SW480 (cell line): Measurements from ENCODE around the gene PDAP1.
"Not testable (repeated sequence)": the region's sequence is repeated elsewhere in the genome, so short reads cannot be mapped to it uniquely, and the experiment has no call there.

Experiments
- DNase-seq: peaks from one replicate; pipeline ENCODE4 v3.0.0-alpha.2; 2016; ENCODE audit warnings: low spot score

The PDAP1 gene

DNA sequence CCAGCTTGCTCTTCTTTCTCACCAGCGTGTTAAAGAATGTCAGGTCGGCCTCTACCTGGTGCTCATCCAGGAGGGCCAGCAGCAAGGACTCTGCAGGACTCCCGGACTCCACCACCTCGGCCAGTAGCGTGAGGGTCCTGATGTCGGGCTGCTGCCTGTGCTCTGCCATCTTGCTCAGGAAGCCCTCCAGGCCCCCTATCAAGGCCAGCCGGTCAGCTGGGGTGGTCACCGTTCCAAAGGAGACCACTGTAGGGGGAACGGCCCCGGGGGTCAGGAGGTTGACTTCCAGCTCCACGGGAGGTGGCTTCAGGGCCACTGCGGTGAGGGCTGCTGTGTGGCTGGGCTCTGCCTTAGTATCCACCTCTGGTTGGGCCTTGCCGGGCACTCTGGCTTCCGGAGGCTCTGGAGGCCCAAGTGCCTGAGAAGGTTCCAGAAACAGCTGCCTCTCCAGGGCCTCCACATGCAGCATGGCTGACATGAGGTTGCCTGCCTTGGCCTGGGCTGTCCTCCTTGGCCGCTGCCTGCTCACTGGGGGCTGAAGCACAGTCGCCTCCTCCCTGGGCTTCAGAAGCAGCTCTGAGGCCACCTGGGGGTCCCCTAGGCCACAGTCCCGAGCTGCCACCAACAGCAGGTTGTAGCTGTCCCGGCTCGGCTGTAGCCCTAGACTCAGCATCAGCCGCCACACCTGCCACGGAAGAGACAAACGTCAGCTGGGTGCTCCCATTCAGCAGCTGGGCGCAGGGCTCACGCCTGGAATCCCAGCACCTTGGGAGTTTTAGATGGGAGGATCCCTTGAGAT lies 16.7 kb upstream of the PDAP1 start:
- DNase-seq: no peak

DNA sequence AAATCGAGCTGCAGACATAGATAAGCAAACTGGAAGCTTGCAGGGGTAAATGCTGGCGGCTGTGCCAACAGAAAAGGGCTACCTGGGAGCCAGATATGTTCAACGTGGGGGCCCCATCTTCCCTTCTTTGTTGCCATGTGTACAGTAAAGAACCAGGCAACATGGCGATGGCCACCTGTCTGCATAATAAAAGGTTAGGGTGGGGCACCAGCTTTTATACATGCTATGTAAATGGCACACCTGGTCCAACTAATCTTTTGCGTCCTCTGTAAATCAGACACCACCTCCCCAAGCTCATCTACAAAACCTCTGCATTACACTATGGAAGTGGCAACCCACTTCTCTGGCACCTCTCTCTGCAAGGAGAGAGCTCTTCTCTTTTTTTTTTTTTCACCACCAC lies 14.2 kb upstream of the PDAP1 start:
- DNase-seq: no peak

DNA sequence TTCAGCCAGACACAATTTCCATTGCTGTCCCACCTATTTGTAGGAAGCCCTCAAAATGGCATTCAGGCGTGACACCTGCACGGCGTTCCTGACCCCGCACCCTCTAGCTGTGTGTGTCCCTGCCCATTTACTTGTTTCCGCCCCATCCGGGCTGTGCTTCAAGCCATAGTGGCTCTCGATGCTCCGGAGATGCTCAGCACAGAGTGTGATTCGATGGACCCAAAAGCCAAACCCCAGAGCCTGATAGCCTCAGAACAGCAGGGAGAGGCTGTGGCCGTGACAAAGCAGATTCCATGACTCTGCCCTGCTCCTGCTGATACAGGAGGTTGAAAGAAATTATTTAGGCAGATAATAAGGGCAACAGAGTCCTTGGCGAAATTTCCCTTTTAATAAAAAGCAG lies 13.8 kb upstream of the PDAP1 start:
- DNase-seq: no peak

DNA sequence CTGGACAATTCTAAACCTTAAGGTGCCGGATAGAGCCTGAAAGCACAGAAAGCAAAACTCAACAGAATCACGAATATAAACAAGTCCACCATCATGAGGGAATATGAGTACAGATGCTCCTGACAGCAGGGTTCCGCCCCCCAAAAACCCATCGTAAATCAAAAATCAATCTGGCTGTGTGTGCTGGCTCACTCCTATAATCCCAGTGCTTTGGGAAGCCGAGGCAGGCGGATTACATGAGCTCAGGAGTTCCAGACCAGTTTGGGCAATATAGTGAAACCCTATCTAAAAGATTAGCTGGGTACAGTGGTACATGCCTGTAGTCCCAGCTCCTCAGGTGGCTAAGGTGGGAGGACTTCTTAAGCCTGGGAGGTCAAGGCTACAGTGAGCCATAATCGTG lies 12.6 kb upstream of the PDAP1 start:
- DNase-seq: no peak

DNA sequence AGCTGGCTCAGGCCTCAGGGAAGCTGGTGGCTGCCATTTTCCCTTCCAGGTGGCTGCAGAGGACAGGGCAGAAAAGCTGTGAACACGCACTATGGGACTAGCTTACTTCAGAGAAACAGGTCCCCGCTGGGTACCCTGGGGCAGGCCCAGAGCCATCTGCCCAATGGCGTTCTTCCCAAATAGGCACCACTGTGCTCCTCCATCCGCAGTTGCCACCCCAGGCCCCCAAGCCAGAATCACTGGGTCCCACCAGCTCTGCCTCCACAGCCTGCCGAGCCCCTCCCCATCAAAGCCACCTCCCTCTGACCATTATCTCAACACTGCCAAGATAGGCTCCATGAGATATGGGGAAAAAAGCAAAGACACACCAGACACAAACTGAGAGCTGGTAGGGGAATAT lies 11.8 kb upstream of the PDAP1 start:
- DNase-seq: no peak

DNA sequence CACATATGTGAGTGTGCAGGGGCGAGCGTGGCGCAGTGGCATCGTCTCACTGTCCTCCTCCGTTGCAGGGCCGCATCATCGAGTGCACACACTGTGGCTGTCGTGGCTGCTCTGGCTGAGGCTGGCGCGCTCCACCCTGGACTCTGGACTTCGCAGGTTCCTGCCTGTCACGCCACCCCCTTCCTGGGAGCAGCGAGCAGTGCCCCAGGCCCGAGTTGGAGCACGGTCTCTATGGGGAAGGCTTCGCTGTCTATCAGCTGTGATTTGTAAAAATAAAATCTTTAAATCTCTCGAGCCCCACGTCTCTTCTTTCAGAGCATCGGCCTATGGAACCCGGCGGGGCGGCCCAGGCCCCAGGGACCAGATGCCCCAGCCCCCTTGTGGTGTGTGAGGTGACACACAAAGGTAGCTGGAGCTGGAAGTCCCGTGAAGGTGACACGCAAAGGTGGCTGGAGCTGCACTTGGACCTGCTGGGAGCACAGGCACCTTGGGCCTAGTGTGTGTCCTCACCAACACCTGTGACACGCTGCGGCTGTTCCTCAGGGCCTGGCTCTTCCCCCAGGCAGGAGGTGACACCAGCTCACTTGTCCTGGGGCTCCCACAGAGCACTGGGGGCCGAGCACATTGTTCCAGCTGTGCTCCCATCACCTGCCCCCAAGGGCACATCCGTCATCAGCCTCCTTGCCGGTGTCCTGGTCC lies 11.1 kb upstream of the PDAP1 start:
- no peak for DNase-seq

DNA sequence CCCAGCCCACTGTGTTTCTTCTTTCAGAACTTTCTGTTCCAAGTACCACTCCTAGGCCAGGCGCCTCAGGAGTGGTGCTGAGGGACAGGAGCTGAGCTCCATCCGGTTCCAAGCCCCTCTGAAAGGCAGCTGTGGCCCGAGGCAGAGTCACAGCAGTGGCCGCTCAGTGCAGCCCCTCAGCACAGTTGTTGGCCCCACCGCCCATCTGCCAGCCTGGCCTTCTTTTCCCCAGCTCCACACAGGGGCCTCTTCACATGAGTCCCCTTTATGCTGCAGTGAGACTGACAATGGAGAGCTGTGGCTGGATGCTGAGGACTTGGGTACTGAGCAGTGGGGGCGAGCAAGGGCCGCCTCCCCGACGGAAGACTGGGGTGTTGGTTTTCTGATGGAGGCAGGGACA lies 9.9 kb upstream of the PDAP1 start:
- no peak for DNase-seq

DNA sequence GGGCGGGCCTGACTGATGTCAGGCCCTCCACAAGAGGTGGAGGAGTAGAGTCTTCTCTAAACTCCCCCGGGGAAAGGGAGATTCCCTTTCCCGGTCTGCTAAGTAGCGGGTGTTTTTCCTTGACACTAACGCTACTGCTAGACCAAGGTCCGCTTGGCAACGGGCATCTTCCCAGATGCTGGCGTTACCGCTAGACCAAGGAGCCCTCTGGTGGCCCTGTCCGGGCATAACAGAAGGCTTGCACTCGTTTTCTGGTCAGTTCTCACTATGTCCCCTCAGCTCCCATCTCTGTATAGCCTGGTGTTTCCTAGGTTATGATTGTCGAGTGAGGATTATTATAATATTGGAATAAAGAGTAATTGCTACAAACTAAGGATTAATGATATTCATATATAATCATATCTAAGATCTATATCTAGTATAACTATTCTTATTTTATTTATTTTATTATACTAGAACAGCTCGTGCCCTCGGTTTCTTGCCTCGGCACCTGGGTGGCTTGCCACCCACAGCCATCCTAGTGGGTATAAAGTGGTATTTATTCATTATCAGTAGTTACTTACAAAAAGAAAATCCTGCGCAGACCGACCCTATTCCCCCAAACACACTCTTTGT lies 7.2 kb upstream of the PDAP1 start:
- DNase-seq: not testable (repeated sequence)

DNA sequence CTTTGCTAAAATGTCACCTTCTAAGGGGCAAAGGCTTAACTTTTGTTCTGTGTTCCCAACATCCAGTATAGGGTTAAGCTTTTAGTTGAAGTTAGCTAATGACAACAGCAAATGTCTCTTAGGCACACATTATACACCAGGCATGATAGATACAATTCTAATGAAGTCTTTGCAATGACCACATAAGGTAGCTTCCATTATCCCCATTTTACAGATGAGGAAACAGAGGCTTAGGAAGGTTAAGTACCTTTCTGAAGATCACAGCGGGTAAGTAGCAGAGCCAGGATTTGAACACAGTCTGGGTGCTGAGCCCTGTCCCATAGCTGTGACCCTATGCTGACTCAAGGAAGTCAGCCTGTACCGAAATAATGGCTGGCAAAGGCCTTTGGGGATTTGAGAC lies 2.2 kb upstream of the PDAP1 start:
- DNase-seq: no peak

DNA sequence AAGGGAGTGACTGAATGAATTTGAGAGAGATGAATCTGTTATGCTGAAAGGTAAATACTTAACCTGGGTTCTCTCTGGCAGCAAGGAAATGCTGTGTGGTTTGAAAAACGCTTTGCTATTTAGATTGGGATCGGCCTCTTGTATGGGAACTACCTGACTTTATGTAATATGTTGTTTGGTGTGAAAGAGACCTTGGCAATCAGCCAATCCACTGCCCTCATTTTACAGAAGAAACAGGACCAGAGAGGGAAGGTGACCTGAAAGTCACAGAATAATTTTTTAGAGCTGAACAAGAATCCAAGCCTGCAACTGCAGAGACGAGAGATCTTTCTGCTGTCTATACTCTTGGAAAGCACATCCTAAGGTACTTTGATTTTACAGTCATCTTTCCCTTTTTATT lies 1.4 kb upstream of the PDAP1 start:
- DNase-seq: no peak

DNA sequence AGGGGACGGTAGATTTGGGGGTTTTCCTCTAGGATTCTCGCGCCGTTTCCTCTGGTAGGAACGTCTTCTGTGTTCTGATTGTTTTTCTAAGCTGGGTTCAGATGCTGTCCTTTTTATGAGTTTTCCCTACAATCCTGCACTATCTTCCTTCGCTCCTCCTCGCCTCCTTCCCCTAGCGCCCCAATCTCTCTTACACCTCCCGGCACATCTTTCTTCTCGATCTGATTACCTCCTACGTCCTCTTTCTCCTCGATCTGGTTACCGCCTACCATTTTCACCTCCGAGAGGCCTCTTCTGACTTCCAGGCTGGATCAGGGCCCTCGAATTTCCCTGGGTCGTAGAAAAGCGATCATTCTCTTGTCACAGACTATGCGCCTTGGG lies 785 bp upstream of the PDAP1 start:
- peak; percentile 52 for DNase-seq

DNA sequence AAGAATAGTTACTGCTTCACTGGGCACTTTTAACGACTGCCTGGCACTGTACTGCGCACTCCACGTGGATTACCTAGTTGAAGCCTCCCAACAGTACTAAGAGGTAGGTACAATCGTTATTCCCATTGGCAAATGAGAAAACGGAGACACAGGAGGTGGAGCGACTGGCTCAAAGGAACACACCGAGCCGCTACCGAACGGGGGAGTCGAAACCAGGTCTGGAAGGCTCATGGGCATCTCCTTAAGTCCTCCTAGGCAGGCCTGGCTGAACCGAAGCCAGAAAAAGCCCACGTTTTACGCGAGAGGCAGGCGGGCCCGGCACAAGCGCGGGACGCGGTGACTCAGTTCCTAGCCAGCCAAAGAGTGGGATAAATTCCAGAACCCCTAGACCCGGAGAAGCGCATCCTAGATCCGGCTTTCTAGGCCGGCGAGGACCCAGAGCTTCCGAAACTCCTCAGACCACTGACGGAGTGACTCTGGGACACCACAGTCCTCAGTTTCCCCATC lies 472 bp downstream of the PDAP1 start:
- peak; percentile 73 for DNase-seq

DNA sequence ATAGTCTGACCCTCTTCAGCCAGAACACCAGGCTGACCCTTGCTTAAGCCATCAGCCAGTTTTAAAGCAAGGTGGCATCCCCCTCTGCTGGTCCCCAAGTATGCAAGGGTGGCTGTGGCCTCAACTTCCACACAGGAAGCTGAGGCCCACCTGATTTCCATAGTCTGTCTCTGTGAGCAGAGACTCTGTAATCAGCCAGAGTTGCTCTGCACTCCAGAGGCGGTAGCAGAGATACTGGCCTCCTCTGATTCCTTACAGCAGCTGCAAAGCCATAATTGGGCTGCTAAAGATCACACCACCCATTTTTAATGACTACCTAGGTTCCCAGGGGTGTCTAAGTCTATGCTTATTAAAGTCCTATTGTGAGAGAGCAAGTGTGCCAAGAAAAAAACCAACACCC lies 1.8 kb downstream of the PDAP1 start:
- no peak for DNase-seq

DNA sequence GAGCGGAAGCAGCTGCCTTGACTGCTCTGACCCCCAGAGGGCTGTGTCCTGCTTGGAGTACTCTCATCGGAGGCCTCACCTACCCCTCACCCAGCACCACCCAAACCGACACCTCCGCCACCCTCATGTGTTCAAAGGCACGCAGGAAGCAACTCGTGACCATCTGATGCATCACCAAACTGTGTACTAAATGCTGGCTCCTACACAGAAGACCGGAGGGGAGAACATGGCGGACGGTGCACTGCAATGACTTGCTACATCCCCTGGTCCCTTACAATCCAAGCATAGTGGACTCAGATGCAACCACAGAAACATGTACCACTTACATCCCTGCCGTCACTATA lies 3.4 kb downstream of the PDAP1 start:
- DNase-seq: no peak

DNA sequence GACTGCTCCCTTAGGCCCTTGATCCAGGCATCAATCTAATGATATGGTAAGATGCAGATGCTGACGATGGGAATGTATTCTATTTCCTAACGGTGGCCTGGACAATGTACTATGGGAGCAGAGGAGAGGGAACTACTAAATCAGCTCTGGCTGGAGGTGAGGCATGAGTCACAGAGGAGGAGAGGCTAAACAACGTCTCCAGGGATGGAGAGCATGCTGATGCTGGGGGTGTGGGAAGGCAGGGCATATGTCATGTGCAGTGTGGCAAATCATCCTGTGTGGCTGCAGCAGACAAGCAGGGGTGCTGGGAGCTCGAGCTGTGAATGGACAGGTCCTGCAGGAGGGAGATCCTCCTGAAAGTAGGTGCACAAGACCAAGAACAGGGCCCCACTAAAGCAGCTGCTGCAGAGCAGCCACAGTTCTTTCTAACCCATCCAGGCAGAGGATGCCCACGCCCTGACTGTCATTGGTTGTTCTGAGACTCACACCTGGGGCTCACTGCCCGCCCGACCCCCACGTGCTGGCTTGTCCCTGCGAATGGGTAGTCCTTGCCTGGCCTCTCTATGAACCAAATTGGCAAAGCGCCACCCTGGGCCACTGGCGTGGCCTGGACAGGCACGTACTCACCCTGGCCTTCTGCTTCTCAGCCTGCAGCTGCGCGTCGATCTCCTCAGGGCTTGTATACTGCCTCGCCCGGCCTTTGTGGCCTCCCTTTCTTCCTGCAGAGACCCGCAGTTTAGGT lies 4.0 kb downstream of the PDAP1 start:
- DNase-seq: no peak

DNA sequence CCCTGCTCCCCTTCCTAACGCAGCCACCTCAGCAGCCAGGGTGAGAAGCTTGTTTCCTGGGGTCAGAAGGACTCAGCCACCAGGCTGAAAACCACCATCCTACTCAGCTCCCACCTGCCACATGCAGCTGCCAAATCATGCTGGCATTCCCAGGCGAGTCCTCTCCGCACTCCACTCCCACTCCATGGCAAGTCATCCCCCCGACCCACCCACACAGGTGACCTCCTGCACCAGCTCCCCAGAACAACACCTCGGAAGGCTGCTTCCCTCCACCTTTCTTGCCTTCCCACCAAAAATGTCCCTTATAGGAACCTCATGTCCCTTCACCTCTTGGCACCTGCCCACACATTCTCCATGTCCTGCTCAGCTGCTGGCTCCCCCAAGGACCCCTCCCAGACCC lies 4.6 kb downstream of the PDAP1 start:
- DNase-seq: no peak

DNA sequence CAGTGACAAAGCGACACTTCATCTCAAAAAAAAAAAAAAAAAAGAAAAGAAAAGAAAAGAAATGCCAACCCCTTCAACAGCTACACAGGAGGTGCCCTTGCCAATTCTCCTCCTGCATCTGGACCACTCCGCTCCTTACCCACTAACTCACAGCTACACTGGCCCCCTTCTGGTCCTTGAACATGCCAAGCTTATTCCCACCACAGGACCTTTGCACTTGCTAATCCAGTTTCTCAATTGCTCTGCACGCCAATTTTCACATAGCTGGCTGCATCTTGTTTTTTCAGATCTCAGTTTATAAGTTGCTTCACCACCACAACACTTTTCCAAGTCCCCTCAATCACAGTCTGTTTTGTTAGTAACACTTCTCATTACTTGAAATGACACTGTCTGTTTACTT lies 5.5 kb downstream of the PDAP1 start:
- DNase-seq: no peak

DNA sequence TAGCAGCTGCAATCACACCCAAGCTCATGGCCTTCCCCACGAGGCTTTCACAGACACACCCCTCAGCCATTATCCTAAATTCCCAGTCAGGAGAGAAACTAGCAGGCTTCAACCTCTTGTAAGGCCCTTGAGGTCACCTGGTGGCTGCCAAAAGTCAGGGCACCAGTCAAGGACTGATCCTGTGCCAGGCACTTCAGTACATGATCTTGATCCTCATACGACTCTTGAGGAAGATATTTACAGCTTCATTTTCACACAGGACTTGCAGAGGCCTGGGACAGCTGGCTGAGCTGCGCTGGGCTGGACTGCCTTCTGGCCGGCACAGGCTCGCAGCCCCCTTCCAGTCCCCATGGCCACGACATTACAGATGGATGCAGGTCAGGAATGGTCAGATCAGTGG lies 8.8 kb downstream of the PDAP1 start:
- DNase-seq: no peak

DNA sequence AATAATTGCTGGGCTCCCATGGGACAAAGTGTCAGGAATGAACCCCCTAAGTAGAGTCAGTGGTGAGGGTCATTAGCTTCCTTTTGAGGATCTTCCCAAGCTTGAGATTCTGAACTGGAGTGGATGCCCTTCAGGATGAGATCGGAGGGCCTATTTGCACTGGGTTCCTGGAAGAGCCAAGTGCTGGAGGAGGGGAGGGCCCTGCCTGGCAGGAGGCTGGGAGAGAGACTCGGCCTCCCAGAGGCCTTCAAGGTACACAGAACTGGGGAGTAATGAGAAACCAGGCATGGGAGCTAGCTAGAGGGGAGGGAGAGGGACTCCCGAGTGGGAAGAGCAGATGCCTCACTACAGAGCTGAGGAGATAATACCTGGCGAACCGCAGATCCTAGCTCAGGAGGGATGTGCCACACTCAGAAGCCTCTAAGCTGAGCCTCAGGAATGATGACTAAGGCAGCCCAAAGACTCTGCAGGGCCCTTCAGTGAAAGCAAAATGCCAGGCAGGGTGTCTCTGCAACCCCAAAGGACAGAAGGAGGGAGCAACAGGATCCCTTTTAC lies 9.4 kb downstream of the PDAP1 start:
- no peak for DNase-seq

DNA sequence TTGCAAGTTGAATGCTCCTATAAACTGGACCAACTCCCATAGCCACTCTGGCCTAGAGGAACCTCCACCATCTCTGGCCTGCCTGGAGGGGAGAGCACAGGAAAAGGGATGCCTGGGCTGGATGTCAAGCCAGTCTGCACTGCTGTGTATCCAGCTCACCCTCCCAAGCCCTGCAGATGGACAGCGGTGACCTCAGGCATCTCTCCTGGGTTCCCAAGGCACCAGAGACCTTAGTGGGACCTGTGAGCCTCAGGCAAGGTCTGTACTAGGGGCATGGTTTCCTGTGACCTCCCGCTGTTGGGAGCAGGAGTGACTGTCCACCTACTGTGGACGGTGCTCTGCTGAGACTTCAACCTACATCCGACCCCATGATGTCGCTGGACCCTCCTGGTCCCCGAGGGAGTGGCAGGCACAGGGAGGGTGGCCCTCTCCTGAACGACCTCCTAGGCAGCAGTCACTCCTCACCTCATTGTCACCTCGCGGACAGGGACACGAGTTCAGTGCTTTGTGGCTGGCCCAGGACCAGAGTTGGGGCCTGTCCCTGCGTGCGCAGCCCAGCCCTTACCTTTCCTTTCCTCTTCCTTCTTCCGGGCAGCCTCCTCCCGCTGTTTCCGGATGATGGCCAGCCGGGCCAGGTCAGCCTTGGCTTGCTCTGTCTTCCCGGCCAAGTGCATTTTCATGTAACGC lies 11.0 kb downstream of the PDAP1 start:
- no peak for DNase-seq

DNA sequence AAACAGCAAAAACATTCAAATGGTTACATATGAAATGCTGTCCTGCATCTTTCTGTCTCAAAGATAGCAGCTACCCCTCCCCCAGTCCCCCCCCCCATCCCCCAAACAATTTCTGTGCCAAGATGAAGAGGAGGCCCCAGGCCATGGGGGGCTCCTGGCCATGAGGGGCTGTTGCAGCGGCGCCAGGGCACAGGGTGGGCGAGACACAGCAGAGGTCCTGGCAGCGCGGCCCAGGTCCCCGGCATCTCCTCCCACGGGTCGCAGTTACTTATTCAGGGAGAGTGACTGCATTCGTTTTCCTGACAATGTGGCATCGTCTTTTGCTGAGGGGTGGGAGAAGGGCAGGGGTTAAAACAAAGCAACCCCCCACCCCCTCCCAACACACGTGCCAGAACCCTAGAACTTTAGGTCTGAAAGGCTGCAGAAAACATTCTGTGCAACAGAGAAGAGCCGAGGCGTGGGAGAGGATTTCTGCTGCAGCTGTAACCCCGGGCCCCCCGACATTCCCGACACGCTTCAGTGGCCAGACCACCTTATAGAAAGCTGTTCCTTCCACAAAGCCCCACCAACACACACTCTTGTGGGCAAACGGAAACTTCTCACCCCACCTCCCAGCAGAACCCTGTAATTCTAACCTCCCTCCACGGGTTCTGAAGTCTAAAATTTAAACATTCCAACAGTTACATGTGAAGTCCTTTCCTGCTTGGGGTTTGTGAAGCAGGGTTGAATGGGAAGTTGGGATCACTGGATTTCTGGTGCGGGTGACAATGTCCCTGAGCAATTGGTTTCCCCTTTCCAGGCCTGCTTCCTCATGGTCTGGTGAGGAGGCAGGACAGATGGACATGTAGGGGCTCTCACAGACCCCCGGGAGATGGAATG lies 11.7 kb downstream of the PDAP1 start:
- DNase-seq: no peak
